Measurements from ENCODE around the gene SLC22A25. TPM values are rescaled to one million over a fixed set of nuclear protein-coding genes. Genes with fewer than 3 reads are reported as not detected.

The SLC22A25 gene
- 0.01 TPM for polyA plus RNA-seq
- long read RNA-seq, donor 1: 0 reads
- long read RNA-seq, donor 2: 0 reads
- long read RNA-seq, donor 3: 0 reads
- long read RNA-seq, donor 4: 0 reads
- long read RNA-seq, donor 5: 0 reads
- long read RNA-seq, donor 6: 0 reads
- long read RNA-seq, donor 7: 0 reads
- long read RNA-seq, donor 8: 0 reads
- long read RNA-seq, donor 9: 0 reads
- long read RNA-seq, donor 10: 0 reads
- long read RNA-seq, donor 11: 0 reads

DNA sequence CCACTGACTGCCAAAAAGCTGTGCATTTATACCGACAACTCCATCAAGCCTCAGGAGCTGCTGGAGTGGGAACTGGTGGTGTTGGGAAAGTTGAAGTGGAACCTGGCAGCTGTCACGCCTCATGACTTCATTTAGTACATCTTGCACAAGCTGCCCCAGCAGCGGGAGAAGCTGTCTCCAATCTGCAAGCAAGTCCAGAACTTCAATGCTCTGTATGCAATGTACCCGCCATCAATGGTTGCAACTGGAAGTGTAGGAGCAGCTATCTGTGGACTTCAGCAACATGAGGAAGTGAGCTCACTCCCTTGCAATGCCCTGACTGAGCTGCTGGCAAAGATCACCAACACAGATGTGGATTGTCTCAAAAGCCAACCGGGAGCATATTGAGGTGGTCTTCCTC is at the start of gene SLC22A25:
Gene SLC22A25 (minus strand): TSS at position 67 of the 400 bp plus-strand sequence. CDS start 13,947 bp downstream, outside the sequence.
- peaks cover 16% of the 10 kb centered on the region for H3K4me1 ChIP-seq (ENCODE audit: control insufficient read depth, insufficient read depth, low read length)
- H3K36me3 ChIP-seq (ENCODE audit: control insufficient read depth, insufficient read depth, low read length): no peaks in the 10 kb centered on the region
- H3K9me3 ChIP-seq (ENCODE audit: control insufficient read depth, low read depth, low read length): no peaks in the 10 kb centered on the region
- no peak for DNase-seq
- no CpG with 5 or more reads among the region's 5 CpGs for WGBS (ENCODE audit: insufficient coverage, low lambda C conversion rate)
- no peak within 1 kb of the TSS for H3K4me3 ChIP-seq (ENCODE audit: low read length)
- no peaks in the 10 kb centered on the region for H3K27me3 ChIP-seq (ENCODE audit: control insufficient read depth, insufficient read depth, low read length)
- H3K27ac ChIP-seq (ENCODE audit: low read length): no peak within 1 kb of the TSS

DNA sequence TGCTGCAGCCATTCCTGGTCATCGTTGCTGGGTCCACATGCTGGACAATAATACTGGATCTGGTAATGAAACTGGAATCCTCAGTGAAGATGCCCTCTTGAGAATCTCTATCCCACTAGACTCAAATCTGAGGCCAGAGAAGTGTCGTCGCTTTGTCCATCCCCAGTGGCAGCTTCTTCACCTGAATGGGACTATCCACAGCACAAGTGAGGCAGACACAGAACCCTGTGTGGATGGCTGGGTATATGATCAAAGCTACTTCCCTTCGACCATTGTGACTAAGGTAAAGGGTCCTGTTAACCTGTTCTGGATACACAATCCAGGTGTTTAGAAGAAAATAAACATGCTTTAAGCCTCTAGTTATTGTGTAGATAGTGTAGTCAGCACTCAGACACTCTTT is 46.9 kb upstream of the SLC22A25 start:
- Histone ChIP-seq H3K27me3 (ENCODE audit: control insufficient read depth, insufficient read depth, low read length) (no peaks in the 10 kb centered on the region), H3K4me1 (ENCODE audit: control insufficient read depth, insufficient read depth, low read length) (no peaks in the 10 kb centered on the region), H3K9me3 (ENCODE audit: control insufficient read depth, low read depth, low read length) (peaks cover 2% of the 10 kb centered on the region), H3K4me3 (ENCODE audit: low read length) (no peak overlapping the region), H3K36me3 (ENCODE audit: control insufficient read depth, insufficient read depth, low read length) (no peaks in the 10 kb centered on the region), H3K27ac (ENCODE audit: low read length) (no peak overlapping the region)
- no CpG with 5 or more reads among the region's 4 CpGs for WGBS (ENCODE audit: insufficient coverage, low lambda C conversion rate)
- no peak for DNase-seq

DNA sequence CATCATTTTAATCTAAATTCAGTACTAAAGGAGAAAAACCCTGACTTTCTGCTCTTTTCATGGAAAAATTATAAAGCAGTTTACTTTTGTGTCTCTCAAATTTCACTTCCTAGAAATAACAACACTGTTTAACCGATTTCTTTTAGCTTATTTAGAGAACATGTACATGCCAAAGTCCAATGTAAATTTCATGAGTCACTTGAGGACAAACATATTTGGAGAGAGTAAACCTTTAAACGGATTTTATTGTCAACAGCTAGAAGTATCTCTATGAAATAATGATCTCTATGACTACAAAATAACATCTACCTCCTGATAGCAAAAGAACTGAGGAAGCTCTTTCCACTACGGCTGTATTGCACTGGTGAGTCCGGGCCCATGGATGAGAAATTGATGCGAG is 46.3 kb upstream of the SLC22A25 start:
- H3K9me3 ChIP-seq (ENCODE audit: control insufficient read depth, low read depth, low read length): peaks cover 2% of the 10 kb centered on the region
- H3K27ac ChIP-seq (ENCODE audit: low read length): no peak overlapping the region
- no peak overlapping the region for H3K4me3 ChIP-seq (ENCODE audit: low read length)
- no peaks in the 10 kb centered on the region for H3K36me3 ChIP-seq (ENCODE audit: control insufficient read depth, insufficient read depth, low read length)
- WGBS (ENCODE audit: insufficient coverage, low lambda C conversion rate): 30% methylated on average over 2 of the region's 5 CpGs
- H3K27me3 ChIP-seq (ENCODE audit: control insufficient read depth, insufficient read depth, low read length): no peaks in the 10 kb centered on the region
- no peaks in the 10 kb centered on the region for H3K4me1 ChIP-seq (ENCODE audit: control insufficient read depth, insufficient read depth, low read length)
- no peak for DNase-seq

DNA sequence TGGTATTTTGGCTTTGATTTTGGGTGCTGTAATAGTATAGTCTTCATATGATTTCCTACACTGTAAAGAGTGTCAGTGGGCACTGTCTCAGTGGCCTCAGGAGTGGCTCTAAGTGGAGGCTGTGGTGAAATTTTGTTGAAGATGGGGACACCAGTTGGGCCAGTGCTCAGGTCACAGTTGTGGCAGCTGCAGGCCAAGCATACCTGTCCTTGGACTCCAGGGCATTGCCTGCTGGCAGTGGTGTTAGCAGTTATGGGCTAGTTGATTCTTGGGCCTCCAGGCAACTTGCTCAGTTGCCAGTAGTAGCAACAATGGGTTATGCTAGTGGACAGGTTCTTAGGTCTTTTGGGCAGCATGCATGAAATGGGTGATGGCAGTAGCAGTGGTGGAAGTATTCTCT is 39.2 kb upstream of the SLC22A25 start:
- H3K9me3 ChIP-seq (ENCODE audit: control insufficient read depth, low read depth, low read length): no peaks in the 10 kb centered on the region

DNA sequence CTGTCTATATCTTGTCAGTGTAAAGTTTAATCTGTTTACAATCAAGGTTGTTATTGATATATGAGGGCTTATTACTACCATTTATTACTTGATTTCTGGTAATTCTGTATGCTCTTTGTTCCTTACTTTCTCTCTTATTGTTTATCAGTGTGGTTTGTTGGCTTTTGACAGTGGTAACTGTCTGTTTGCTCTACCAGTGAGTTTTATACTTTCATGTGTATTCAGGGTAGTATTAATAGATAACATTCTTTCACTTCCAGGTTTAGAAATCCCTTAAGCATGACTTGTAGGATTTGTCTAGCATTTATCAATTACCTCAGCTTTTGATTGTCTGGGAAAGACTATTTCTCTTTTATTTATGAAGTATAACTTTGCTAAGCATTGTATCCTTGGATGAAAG is 37.5 kb upstream of the SLC22A25 start:
- no peak overlapping the region for H3K27ac ChIP-seq (ENCODE audit: low read length)
- H3K27me3 ChIP-seq (ENCODE audit: control insufficient read depth, insufficient read depth, low read length): no peaks in the 10 kb centered on the region
- H3K9me3 ChIP-seq (ENCODE audit: control insufficient read depth, low read depth, low read length): no peaks in the 10 kb centered on the region
- no peaks in the 10 kb centered on the region for H3K36me3 ChIP-seq (ENCODE audit: control insufficient read depth, insufficient read depth, low read length)
- H3K4me3 ChIP-seq (ENCODE audit: low read length): no peak overlapping the region
- H3K4me1 ChIP-seq (ENCODE audit: control insufficient read depth, insufficient read depth, low read length): no peaks in the 10 kb centered on the region
- peak in 1 of 2 donors; percentile 19 for DNase-seq

More for the DNA sequence above, 39.2 kb upstream of the SLC22A25 start:
- no peak for DNase-seq
- Histone ChIP-seq H3K4me1 (ENCODE audit: control insufficient read depth, insufficient read depth, low read length) (no peaks in the 10 kb centered on the region), H3K36me3 (ENCODE audit: control insufficient read depth, insufficient read depth, low read length) (no peaks in the 10 kb centered on the region), H3K4me3 (ENCODE audit: low read length) (no peak overlapping the region), H3K27me3 (ENCODE audit: control insufficient read depth, insufficient read depth, low read length) (no peaks in the 10 kb centered on the region), H3K27ac (ENCODE audit: low read length) (no peak overlapping the region)

DNA sequence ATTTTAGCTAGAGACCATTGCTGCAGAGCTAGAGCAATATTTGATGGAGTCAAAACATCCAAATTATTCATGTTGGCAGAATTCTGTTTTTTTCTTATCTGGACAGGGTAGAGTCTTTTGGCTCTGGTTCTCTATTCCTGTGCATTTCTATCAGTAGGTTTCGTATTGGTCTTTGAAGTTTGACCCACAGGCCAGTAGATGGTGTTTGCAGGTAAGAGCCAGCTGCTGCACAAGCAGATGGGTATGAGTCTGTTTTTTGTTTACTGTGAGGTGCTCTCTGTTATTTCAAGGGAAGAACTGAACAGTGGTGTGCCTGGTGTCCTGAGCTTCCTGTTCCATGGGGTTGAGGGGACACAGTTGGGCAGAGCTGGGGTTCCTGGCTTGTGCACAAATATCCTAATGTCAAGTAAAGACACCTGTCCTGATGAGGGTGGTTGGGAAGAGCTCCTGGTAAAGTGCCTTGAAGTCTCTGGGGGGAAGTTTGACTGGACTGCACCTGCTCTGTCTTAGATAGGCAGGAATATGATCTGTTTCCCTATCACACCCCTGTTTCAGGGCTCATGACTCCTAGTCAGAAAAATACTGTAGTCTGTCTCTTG is 34.0 kb upstream of the SLC22A25 start:
- WGBS (ENCODE audit: insufficient coverage, low lambda C conversion rate): no CpG with 5 or more reads among the region's 1 CpG
- peak in 1 of 2 donors; percentile 7 for DNase-seq
- H3K27me3 ChIP-seq (ENCODE audit: control insufficient read depth, insufficient read depth, low read length): no peaks in the 10 kb centered on the region

DNA sequence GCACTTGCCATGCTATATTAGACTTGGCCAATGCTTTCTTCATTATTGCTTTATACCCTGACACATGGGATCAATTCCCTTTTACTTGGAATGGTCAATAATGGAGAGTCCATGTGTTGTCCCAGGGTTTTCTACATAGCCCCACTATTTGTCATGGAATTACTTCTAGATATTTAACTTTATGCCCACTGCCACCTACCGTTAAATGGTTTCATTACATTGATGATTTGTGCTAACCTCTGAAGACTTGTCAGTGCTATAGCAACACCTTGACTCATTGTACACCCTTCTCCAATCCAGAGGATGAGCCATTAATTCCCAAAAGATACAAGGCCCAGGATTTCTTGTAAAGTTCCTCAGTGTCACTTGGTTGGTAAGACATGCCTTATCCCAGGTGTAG is 31.4 kb upstream of the SLC22A25 start:
- H3K27ac ChIP-seq (ENCODE audit: low read length): no peak overlapping the region
- no peaks in the 10 kb centered on the region for H3K36me3 ChIP-seq (ENCODE audit: control insufficient read depth, insufficient read depth, low read length)
- WGBS (ENCODE audit: insufficient coverage, low lambda C conversion rate): no CpG with 5 or more reads among the region's 1 CpG
- H3K4me1 ChIP-seq (ENCODE audit: control insufficient read depth, insufficient read depth, low read length): no peaks in the 10 kb centered on the region
- no peaks in the 10 kb centered on the region for H3K27me3 ChIP-seq (ENCODE audit: control insufficient read depth, insufficient read depth, low read length)
- H3K4me3 ChIP-seq (ENCODE audit: low read length): no peak overlapping the region
- DNase-seq: no peak
- no peaks in the 10 kb centered on the region for H3K9me3 ChIP-seq (ENCODE audit: control insufficient read depth, low read depth, low read length)

More for the DNA sequence above, 34.0 kb upstream of the SLC22A25 start:
- no peaks in the 10 kb centered on the region for H3K36me3 ChIP-seq (ENCODE audit: control insufficient read depth, insufficient read depth, low read length)
- H3K4me3 ChIP-seq (ENCODE audit: low read length): no peak overlapping the region
- no peak overlapping the region for H3K27ac ChIP-seq (ENCODE audit: low read length)
- no peaks in the 10 kb centered on the region for H3K9me3 ChIP-seq (ENCODE audit: control insufficient read depth, low read depth, low read length)
- H3K4me1 ChIP-seq (ENCODE audit: control insufficient read depth, insufficient read depth, low read length): no peaks in the 10 kb centered on the region

DNA sequence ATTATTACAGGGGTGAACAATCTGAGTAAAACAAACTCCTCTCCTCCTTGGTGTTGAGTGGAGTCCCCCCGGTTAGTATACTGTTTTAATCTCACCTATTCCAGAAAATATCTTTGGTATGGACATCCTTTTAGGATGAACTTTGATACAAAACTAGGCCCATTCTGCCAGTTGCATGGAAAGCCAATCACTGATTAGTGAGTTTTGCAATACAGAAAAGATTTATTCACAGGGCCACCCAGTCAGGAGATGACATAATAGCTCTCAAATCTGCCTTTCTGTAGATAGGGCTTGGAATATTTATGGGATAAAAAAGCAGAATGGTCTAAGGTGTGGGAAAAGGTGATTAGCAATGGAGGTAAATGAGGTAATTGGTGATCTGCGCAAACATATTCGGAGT is 30.3 kb upstream of the SLC22A25 start:
- H3K27me3 ChIP-seq (ENCODE audit: control insufficient read depth, insufficient read depth, low read length): no peaks in the 10 kb centered on the region
- H3K36me3 ChIP-seq (ENCODE audit: control insufficient read depth, insufficient read depth, low read length): no peaks in the 10 kb centered on the region
- H3K9me3 ChIP-seq (ENCODE audit: control insufficient read depth, low read depth, low read length): no peaks in the 10 kb centered on the region
- DNase-seq: no peak
- no peaks in the 10 kb centered on the region for H3K4me1 ChIP-seq (ENCODE audit: control insufficient read depth, insufficient read depth, low read length)
- H3K27ac ChIP-seq (ENCODE audit: low read length): no peak overlapping the region
- no CpG with 5 or more reads among the region's 3 CpGs for WGBS (ENCODE audit: insufficient coverage, low lambda C conversion rate)
- no peak overlapping the region for H3K4me3 ChIP-seq (ENCODE audit: low read length)

DNA sequence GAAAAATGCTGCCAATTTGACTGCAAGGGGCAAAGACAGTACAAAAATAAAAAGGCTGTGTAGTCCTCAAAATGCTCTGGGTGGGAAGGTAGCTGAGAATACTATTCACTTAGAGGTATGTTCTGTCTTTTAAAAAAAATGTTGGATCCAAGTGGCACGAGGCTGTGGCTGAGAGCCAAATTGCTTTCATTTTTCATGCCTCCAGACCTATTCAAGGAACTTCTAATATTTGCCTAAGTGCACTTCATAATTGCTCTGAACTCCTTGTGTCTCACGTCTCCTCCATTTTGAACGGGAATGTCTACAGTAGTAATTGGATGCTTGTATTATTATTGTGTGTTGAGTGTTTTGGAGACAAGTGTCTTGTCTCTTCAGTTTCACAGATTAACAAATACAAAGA is 19.1 kb upstream of the SLC22A25 start:
- Histone ChIP-seq H3K9me3 (ENCODE audit: control insufficient read depth, low read depth, low read length) (no peaks in the 10 kb centered on the region), H3K4me3 (ENCODE audit: low read length) (no peak overlapping the region), H3K27ac (ENCODE audit: low read length) (no peak overlapping the region), H3K36me3 (ENCODE audit: control insufficient read depth, insufficient read depth, low read length) (no peaks in the 10 kb centered on the region), H3K4me1 (ENCODE audit: control insufficient read depth, insufficient read depth, low read length) (no peaks in the 10 kb centered on the region), H3K27me3 (ENCODE audit: control insufficient read depth, insufficient read depth, low read length) (no peaks in the 10 kb centered on the region)
- WGBS (ENCODE audit: insufficient coverage, low lambda C conversion rate): no CpG with 5 or more reads among the region's 3 CpGs
- DNase-seq: peak in 1 of 2 donors; percentile 12

DNA sequence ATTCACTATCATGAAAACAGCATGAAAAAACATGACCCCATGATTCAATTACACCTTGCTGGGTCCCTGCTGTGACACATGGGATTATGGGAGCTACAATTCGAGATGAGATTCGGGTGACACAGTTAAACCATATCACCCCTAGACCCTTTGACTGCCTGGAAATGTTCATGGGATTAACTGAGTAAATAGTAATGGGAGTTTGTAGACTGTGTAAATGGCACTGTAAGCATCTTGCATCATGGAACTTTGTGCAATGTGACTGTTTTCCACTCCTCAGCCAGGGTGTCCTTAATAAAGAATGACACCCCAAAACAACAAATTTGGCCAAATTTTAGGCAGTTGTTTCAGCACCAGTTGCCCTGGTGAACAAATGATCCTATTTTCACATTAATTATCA is 7.9 kb upstream of the SLC22A25 start:
- no peak overlapping the region for H3K4me3 ChIP-seq (ENCODE audit: low read length)
- H3K4me1 ChIP-seq (ENCODE audit: control insufficient read depth, insufficient read depth, low read length): no peaks in the 10 kb centered on the region
- no CpG with 5 or more reads among the region's 2 CpGs for WGBS (ENCODE audit: insufficient coverage, low lambda C conversion rate)
- H3K27me3 ChIP-seq (ENCODE audit: control insufficient read depth, insufficient read depth, low read length): no peaks in the 10 kb centered on the region
- no peak overlapping the region for H3K27ac ChIP-seq (ENCODE audit: low read length)
- no peak for DNase-seq
- no peaks in the 10 kb centered on the region for H3K9me3 ChIP-seq (ENCODE audit: control insufficient read depth, low read depth, low read length)
- H3K36me3 ChIP-seq (ENCODE audit: control insufficient read depth, insufficient read depth, low read length): no peaks in the 10 kb centered on the region
